Kidney capillary endothelial cell (primary cell): ENCODE measurements around the gene MKS1.

Source experiments
- DNase-seq: peaks from one replicate; pipeline ENCODE4 v3.0.0-alpha.2; 2018; ENCODE audit warnings: low spot score

The MKS1 gene

GRCh38 chr17:58161566-58161965, 57.5 kb downstream of the MKS1 start:
- DNase-seq, result no peak

GRCh38 chr17:58158181-58158580, 60.9 kb downstream of the MKS1 start:
- DNase-seq, result no peak

GRCh38 chr17:58156839-58157803, 61.9 kb downstream of the MKS1 start:
- no peak for DNase-seq
